Measurements from ENCODE around the gene CENPI. TPM values are rescaled to one million over a fixed set of nuclear protein-coding genes. Genes with fewer than 3 reads are reported as not detected.
"Not testable (repeated sequence)": the region's sequence is repeated elsewhere in the genome, so short reads cannot be mapped to it uniquely, and the experiment has no call there.

The CENPI gene, protein sequence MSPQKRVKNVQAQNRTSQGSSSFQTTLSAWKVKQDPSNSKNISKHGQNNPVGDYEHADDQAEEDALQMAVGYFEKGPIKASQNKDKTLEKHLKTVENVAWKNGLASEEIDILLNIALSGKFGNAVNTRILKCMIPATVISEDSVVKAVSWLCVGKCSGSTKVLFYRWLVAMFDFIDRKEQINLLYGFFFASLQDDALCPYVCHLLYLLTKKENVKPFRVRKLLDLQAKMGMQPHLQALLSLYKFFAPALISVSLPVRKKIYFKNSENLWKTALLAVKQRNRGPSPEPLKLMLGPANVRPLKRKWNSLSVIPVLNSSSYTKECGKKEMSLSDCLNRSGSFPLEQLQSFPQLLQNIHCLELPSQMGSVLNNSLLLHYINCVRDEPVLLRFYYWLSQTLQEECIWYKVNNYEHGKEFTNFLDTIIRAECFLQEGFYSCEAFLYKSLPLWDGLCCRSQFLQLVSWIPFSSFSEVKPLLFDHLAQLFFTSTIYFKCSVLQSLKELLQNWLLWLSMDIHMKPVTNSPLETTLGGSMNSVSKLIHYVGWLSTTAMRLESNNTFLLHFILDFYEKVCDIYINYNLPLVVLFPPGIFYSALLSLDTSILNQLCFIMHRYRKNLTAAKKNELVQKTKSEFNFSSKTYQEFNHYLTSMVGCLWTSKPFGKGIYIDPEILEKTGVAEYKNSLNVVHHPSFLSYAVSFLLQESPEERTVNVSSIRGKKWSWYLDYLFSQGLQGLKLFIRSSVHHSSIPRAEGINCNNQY
- 1 to 10 TPM; 1.6 to 7.3 (median 3.1) TPM for total RNA-seq
- under 1 TPM; 0.26 to 0.86 (median 0.70) TPM for polyA plus RNA-seq
- long read RNA-seq, donor 1, result 0 reads
- long read RNA-seq, donor 2, result 0 reads

DNA sequence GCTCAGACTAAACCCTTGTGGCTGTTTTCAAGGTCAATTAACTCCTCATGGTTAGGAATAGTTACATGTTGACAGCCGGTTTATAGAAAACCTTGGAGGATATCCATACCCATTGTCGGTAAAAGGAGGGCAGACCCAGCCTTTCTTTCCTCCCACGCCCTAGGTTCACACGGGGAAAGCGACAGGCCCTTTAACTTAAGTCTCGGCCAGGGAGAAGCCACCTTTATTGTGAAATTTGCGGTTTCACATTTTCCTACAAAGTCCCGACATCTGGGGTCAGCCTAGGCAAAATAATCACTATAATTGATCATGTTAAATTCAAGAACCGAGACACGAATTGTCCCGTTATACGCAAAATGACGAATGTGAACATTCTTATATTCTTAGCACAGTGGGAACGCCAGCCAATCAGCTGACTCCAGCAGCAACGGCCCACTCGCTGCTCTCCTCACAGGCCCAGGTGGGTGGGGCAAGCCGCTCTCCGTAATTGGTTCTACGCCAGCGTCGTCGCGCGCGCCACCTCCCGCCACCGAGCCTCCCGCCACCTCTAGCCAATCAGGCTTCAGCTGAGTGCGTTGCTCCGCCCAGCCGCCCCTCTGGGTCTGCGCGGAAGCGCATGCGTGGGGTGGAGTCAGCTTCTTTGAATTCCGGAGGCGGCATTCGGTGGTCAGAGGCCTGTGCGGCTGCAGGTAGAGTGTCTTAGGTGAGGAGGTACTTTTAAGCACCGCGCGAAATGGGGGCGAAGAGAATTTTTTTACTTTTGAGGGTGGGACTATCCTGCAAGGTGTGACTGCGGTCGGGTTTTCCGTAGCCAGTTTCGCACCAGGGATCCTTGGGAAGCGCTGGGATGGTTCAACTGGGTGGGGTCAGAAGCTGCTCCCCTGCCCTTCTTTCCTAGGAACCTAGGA is at the start of gene CENPI:
Gene CENPI, plus strand, starts transcription at position 659 of the 908 bp plus-strand sequence. CDS start 2,867 bp downstream, outside the sequence.
- Histone ChIP-seq H3K27me3 (replicated peaks in 1 of 7) (no peaks in the 10 kb centered on the region), H3K4me1 (peaks cover 0 to 17% (median 7%) of the 10 kb centered on the region in 6 donors), H3K27ac (peak within 1 kb of the TSS; percentile 50 to 89 (median 82)), H3K4me3 (peak within 1 kb of the TSS in 7 of 8 donors; percentile 29 to 70 (median 41)), H3K36me3 (peaks cover 0 to 4% (median 0%) of the 10 kb centered on the region in 6 donors), H3K9me3 (no peaks in the 10 kb centered on the region)
- intact Hi-C loops (cut with DNase I; ENCODE audit: low total_unique reads), result no loop called here
- DNase-seq, result peak; percentile 96
- WGBS, 5 donors, result 0 to 46% (median 5%) methylated on average over 18 to 48 of the region's 48 CpGs
- peak in 1 of 3 donors; percentile 67 for TF ChIP-seq POLR2A (IDR thresholded peaks at IDR 0.05)
- TF ChIP-seq CTCF (IDR thresholded peaks at IDR 0.05 in 8 of 11, conservative IDR thresholded peaks at IDR 0.05 in 3 of 11), result peak in 2 of 11 experiments; percentile 25 to 33
- peak; percentile 73 to 86 (median 82) for TF ChIP-seq POLR2AphosphoS5 (IDR thresholded peaks at IDR 0.05)

GRCh38 chrX:101051153-101051548 is 46.9 kb upstream of the CENPI start:
- Histone ChIP-seq H3K27me3 (replicated peaks in 1 of 7) (no peaks in the 10 kb centered on the region), H3K4me1 (peaks cover 0 to 24% (median 13%) of the 10 kb centered on the region in 6 donors), H3K4me3 (peak overlapping the region; percentile 39 to 73 (median 53)), H3K27ac (peak overlapping the region; percentile 85 to 95 (median 92)), H3K36me3 (peaks cover 0 to 9% (median 0%) of the 10 kb centered on the region in 6 donors), H3K9me3 (no peaks in the 10 kb centered on the region)
- TF ChIP-seq CTCF (IDR thresholded peaks at IDR 0.05 in 8 of 11, conservative IDR thresholded peaks at IDR 0.05 in 3 of 11), result no peak
- TF ChIP-seq POLR2AphosphoS5 (IDR thresholded peaks at IDR 0.05), result no peak
- TF ChIP-seq POLR2A (IDR thresholded peaks at IDR 0.05), result no peak
- intact Hi-C loops (cut with DNase I; ENCODE audit: low total_unique reads), result no loop called here
- 12 to 59% (median 24%) methylated on average over 5 of the region's 5 CpGs for WGBS, 5 donors
- DNase-seq, result no peak

- DNase-seq, result peak; percentile 94
- WGBS, 5 donors, result 0 to 37% (median 1%) methylated on average over 29 to 43 of the region's 43 CpGs
- H3K4me3 ChIP-seq, result peak within 1 kb of the TSS; percentile 39 to 73 (median 53)
- intact Hi-C loops (cut with DNase I; ENCODE audit: low total_unique reads), result no loop called here
- H3K36me3 ChIP-seq, result peaks cover 0 to 3% (median 0%) of the 10 kb centered on the region in 6 donors
- H3K27me3 ChIP-seq (replicated peaks in 1 of 7), result no peaks in the 10 kb centered on the region
- peaks cover 0 to 24% (median 13%) of the 10 kb centered on the region in 6 donors for H3K4me1 ChIP-seq
- no peaks in the 10 kb centered on the region for H3K9me3 ChIP-seq
- no peak for TF ChIP-seq POLR2A (IDR thresholded peaks at IDR 0.05)
- TF ChIP-seq POLR2AphosphoS5 (IDR thresholded peaks at IDR 0.05), result peak; percentile 70 to 87 (median 80)
- TF ChIP-seq CTCF (IDR thresholded peaks at IDR 0.05 in 8 of 11, conservative IDR thresholded peaks at IDR 0.05 in 3 of 11), result no peak
- peak within 1 kb of the TSS; percentile 85 to 95 (median 92) for H3K27ac ChIP-seq
These were observed 46.3 kb upstream of the CENPI start, which contains the start of gene TRMT2B for GRCh38 chrX:101051549-101052302. TSS of gene TRMT2B (minus strand) at chrX:101052111. CDS start at chrX:101042289, 9,822 bp downstream.

GRCh38 chrX:101056551-101056950 is 41.5 kb upstream of the CENPI start:
- H3K4me3 ChIP-seq; DNase-seq; H3K36me3 ChIP-seq; H3K9me3 ChIP-seq; intact Hi-C loops (cut with DNase I; ENCODE audit: low total_unique reads); H3K4me1 ChIP-seq; H3K27me3 ChIP-seq (replicated peaks in 1 of 7); H3K27ac ChIP-seq: not testable (repeated sequence)
- WGBS, 5 donors, result 77 to 100% (median 92%) methylated on average over 4 of the region's 4 CpGs

Measured in spleen (tissue), 13 donors.